ENCODE measurements around the gene ABHD1. TPM values are rescaled to one million over a fixed set of nuclear protein-coding genes. Genes with fewer than 3 reads are reported as not detected.

Gene ABHD1
- total and polyA plus RNA-seq, 2 donors from 2014 or later: 0.69 to 2.9 TPM

GRCh38 chr2:27178469-27178868 is 54.9 kb downstream of the ABHD1 start:
- H3K4me3 ChIP-seq (ENCODE audit: low read length in 3 of 3): no peak overlapping the region
- TF ChIP-seq CTCF (IDR thresholded peaks at IDR 0.05; ENCODE audit: borderline replicate concordance, extremely low read depth, insufficient read depth): no peak
- intact Hi-C loops (cut with DNase I): no loop called here
- no peak overlapping the region for H3K27ac ChIP-seq (ENCODE audit: low read depth in 2 of 2, low read length in 2 of 2)
- FAIRE-seq: no peak
- no peaks in the 10 kb centered on the region for H3K9me3 ChIP-seq (ENCODE audit: control insufficient read depth in 2 of 3, insufficient read depth in 1 of 3, low read length in 3 of 3)
- H3K9ac ChIP-seq (ENCODE audit: low read length in 3 of 3): no peak overlapping the region
- no peaks in the 10 kb centered on the region for H3K4me1 ChIP-seq (ENCODE audit: control insufficient read depth in 2 of 3, insufficient read depth in 2 of 3, low read depth in 1 of 3, low read length in 3 of 3)
- H3K27me3 ChIP-seq (ENCODE audit: control insufficient read depth, insufficient read depth, low read length): no peaks in the 10 kb centered on the region
- H3K36me3 ChIP-seq (ENCODE audit: control insufficient read depth in 2 of 3, insufficient read depth in 3 of 3, low read length in 3 of 3): no peaks in the 10 kb centered on the region
- no peak for DNase-seq

- H3K4me1 ChIP-seq (ENCODE audit: control insufficient read depth in 2 of 3, insufficient read depth in 2 of 3, low read depth in 1 of 3, low read length in 3 of 3): no peaks in the 10 kb centered on the region
- intact Hi-C loops (cut with DNase I): no loop called here
- H3K9ac ChIP-seq (ENCODE audit: low read length in 3 of 3): no peak overlapping the region
- H3K27me3 ChIP-seq (ENCODE audit: control insufficient read depth, insufficient read depth, low read length): no peaks in the 10 kb centered on the region
- no peaks in the 10 kb centered on the region for H3K36me3 ChIP-seq (ENCODE audit: control insufficient read depth in 2 of 3, insufficient read depth in 3 of 3, low read length in 3 of 3)
- no peak for FAIRE-seq
- H3K9me3 ChIP-seq (ENCODE audit: control insufficient read depth in 2 of 3, insufficient read depth in 1 of 3, low read length in 3 of 3): no peaks in the 10 kb centered on the region
- DNase-seq: no peak
- H3K27ac ChIP-seq (ENCODE audit: low read depth in 2 of 2, low read length in 2 of 2): no peak overlapping the region
- TF ChIP-seq CTCF (IDR thresholded peaks at IDR 0.05; ENCODE audit: borderline replicate concordance, extremely low read depth, insufficient read depth): no peak
- H3K4me3 ChIP-seq (ENCODE audit: low read length in 3 of 3): no peak overlapping the region
Measured at GRCh38 chr2:27179344-27180000, 55.9 kb downstream of the ABHD1 start.

Other genes starting within 250 kb of the ABHD1 start
- gene MAPRE3, start 153.2 kb upstream of the ABHD1 start, total RNA-seq: 17.9 TPM
- gene MAPRE3, start 153.2 kb upstream of the ABHD1 start, polyA plus RNA-seq (ENCODE audit: insufficient read depth, low read depth, low replicate concordance): 49.6 TPM
- gene TMEM214, start 90.8 kb upstream of the ABHD1 start, total RNA-seq: 74.8 TPM
- 50.5 TPM for gene TMEM214, start 90.8 kb upstream of the ABHD1 start, polyA plus RNA-seq (ENCODE audit: insufficient read depth, low read depth, low replicate concordance)
- gene AGBL5, start 72.1 kb upstream of the ABHD1 start, total RNA-seq: 36.5 TPM
- 33.4 TPM for gene AGBL5, start 72.1 kb upstream of the ABHD1 start, polyA plus RNA-seq (ENCODE audit: insufficient read depth, low read depth, low replicate concordance)
- gene OST4, start 52.2 kb upstream of the ABHD1 start, total RNA-seq: 260 TPM
- 718 TPM for gene OST4, start 52.2 kb upstream of the ABHD1 start, polyA plus RNA-seq (ENCODE audit: insufficient read depth, low read depth, low replicate concordance)
- gene EMILIN1, start 45.2 kb upstream of the ABHD1 start, total RNA-seq: 75.2 TPM
- gene EMILIN1, start 45.2 kb upstream of the ABHD1 start, polyA plus RNA-seq (ENCODE audit: insufficient read depth, low read depth, low replicate concordance): 32.1 TPM
- gene KHK, start 37.0 kb upstream of the ABHD1 start, total RNA-seq: 18.7 TPM
- gene KHK, start 37.0 kb upstream of the ABHD1 start, polyA plus RNA-seq (ENCODE audit: insufficient read depth, low read depth, low replicate concordance): 538 TPM
- gene CGREF1, start 4.7 kb upstream of the ABHD1 start, total RNA-seq: 3.7 TPM
- gene CGREF1, start 4.7 kb upstream of the ABHD1 start, polyA plus RNA-seq (ENCODE audit: insufficient read depth, low read depth, low replicate concordance): 3.8 TPM
- gene PREB, start 10.8 kb downstream of the ABHD1 start, total RNA-seq: 46.1 TPM
- gene PREB, start 10.8 kb downstream of the ABHD1 start, polyA plus RNA-seq (ENCODE audit: insufficient read depth, low read depth, low replicate concordance): 66.7 TPM
- gene PRR30, start 15.6 kb downstream of the ABHD1 start, total RNA-seq: not detected
- gene PRR30, start 15.6 kb downstream of the ABHD1 start, polyA plus RNA-seq (ENCODE audit: insufficient read depth, low read depth, low replicate concordance): not detected
- gene TCF23, start 25.2 kb downstream of the ABHD1 start, total RNA-seq: 0.38 TPM
- gene TCF23, start 25.2 kb downstream of the ABHD1 start, polyA plus RNA-seq (ENCODE audit: insufficient read depth, low read depth, low replicate concordance): not detected
- 119 TPM for gene ATRAID, start 88.2 kb downstream of the ABHD1 start, total RNA-seq
- gene ATRAID, start 88.2 kb downstream of the ABHD1 start, polyA plus RNA-seq (ENCODE audit: insufficient read depth, low read depth, low replicate concordance): 279 TPM
- gene SLC5A6, start 88.5 kb downstream of the ABHD1 start, total RNA-seq: 27.8 TPM
- gene SLC5A6, start 88.5 kb downstream of the ABHD1 start, polyA plus RNA-seq (ENCODE audit: insufficient read depth, low read depth, low replicate concordance): 10.8 TPM
- gene CAD, start 93.6 kb downstream of the ABHD1 start, total RNA-seq: 43.4 TPM
- 8.8 TPM for gene CAD, start 93.6 kb downstream of the ABHD1 start, polyA plus RNA-seq (ENCODE audit: insufficient read depth, low read depth, low replicate concordance)
- 0.31 TPM for gene SLC30A3, start 139.2 kb downstream of the ABHD1 start, total RNA-seq
- not detected for gene SLC30A3, start 139.2 kb downstream of the ABHD1 start, polyA plus RNA-seq (ENCODE audit: insufficient read depth, low read depth, low replicate concordance)
- gene DNAJC5G, start 151.6 kb downstream of the ABHD1 start, total RNA-seq: not detected
- not detected for gene DNAJC5G, start 151.6 kb downstream of the ABHD1 start, polyA plus RNA-seq (ENCODE audit: insufficient read depth, low read depth, low replicate concordance)
- gene TRIM54, start 158.6 kb downstream of the ABHD1 start, total RNA-seq: 0.31 TPM
- gene TRIM54, start 158.6 kb downstream of the ABHD1 start, polyA plus RNA-seq (ENCODE audit: insufficient read depth, low read depth, low replicate concordance): 2.1 TPM
- 1.4 TPM for gene UCN, start 184.6 kb downstream of the ABHD1 start, total RNA-seq
- 1.3 TPM for gene UCN, start 184.6 kb downstream of the ABHD1 start, polyA plus RNA-seq (ENCODE audit: insufficient read depth, low read depth, low replicate concordance)
- 66.2 TPM for gene MPV17, start 199.3 kb downstream of the ABHD1 start, total RNA-seq
- 120 TPM for gene MPV17, start 199.3 kb downstream of the ABHD1 start, polyA plus RNA-seq (ENCODE audit: insufficient read depth, low read depth, low replicate concordance)
- gene GTF3C2, start 232.9 kb downstream of the ABHD1 start, total RNA-seq: 59.3 TPM
- gene GTF3C2, start 232.9 kb downstream of the ABHD1 start, polyA plus RNA-seq (ENCODE audit: insufficient read depth, low read depth, low replicate concordance): 38.3 TPM
- gene EIF2B4, start 246.5 kb downstream of the ABHD1 start, total RNA-seq: 35.8 TPM
- gene EIF2B4, start 246.5 kb downstream of the ABHD1 start, polyA plus RNA-seq (ENCODE audit: insufficient read depth, low read depth, low replicate concordance): 49.6 TPM
- gene SNX17, start 246.8 kb downstream of the ABHD1 start, total RNA-seq: 98.7 TPM
- gene SNX17, start 246.8 kb downstream of the ABHD1 start, polyA plus RNA-seq (ENCODE audit: insufficient read depth, low read depth, low replicate concordance): 115 TPM

Data from kidney (tissue), 14 donors.